HG03354 (cell line): ENCODE results near the gene ODR4.
A peak's percentile ranks its signal among the peaks of the same experiment; 100 is the strongest.
"Not testable (repeated sequence)": the region's sequence is repeated elsewhere in the genome, so short reads cannot be mapped to it uniquely, and the experiment has no call there.

Experiments
- ATAC-seq: cut with Tn5 transposase; IDR thresholded peaks from one replicate; pipeline ENCODE4 v1.9.1; 2021; ENCODE audit warnings: mild to moderate bottlenecking; ENCODE audit not compliant: unreplicated experiment, poor library complexity, severe bottlenecking

ODR4 gene

GRCh38 chr1:186420311-186420710 is 44.7 kb downstream of the ODR4 start:
- no peak for ATAC-seq

GRCh38 chr1:186420923-186421322 is 45.3 kb downstream of the ODR4 start:
- peak; percentile 97 for ATAC-seq

GRCh38 chr1:186421446-186421845 is 45.8 kb downstream of the ODR4 start:
- ATAC-seq, result no peak

GRCh38 chr1:186424539-186424938 is 48.9 kb downstream of the ODR4 start:
- no peak for ATAC-seq

GRCh38 chr1:186426118-186426517 is 50.5 kb downstream of the ODR4 start:
- ATAC-seq, result no peak

- ATAC-seq, result no peak
These were observed 53.4 kb downstream of the ODR4 start for GRCh38 chr1:186429017-186429416.

GRCh38 chr1:186435336-186435735 is 59.7 kb downstream of the ODR4 start:
- ATAC-seq, result no peak

- no peak for ATAC-seq
These were observed 62.9 kb downstream of the ODR4 start for GRCh38 chr1:186438567-186438966.

GRCh38 chr1:186440584-186440983 is 64.9 kb downstream of the ODR4 start:
- ATAC-seq, result no peak

GRCh38 chr1:186442651-186443375 is 67.2 kb downstream of the ODR4 start:
- no peak for ATAC-seq

GRCh38 chr1:186443638-186444037 is 68.0 kb downstream of the ODR4 start:
- ATAC-seq, result peak; percentile 72

GRCh38 chr1:186446152-186446551 is 70.5 kb downstream of the ODR4 start:
- ATAC-seq, result no peak

- ATAC-seq, result no peak
These were observed 79.3 kb downstream of the ODR4 start for GRCh38 chr1:186454981-186455380.

GRCh38 chr1:186456729-186457255 is 81.2 kb downstream of the ODR4 start:
- no peak for ATAC-seq

- ATAC-seq, result not testable (repeated sequence)
These were observed 83.5 kb downstream of the ODR4 start for GRCh38 chr1:186459161-186459560.

- ATAC-seq, result no peak
These were observed 85.4 kb downstream of the ODR4 start, which contains the start of gene PDC for GRCh38 chr1:186461014-186461413. Gene PDC, minus strand, starts transcription at chr1:186461114. Its CDS starts 11,655 bp downstream, at chr1:186449459.

- ATAC-seq, result no peak
These were observed 87.9 kb downstream of the ODR4 start for GRCh38 chr1:186463511-186463910.

- no peak for ATAC-seq
These were observed 88.3 kb downstream of the ODR4 start for GRCh38 chr1:186463926-186464325.

GRCh38 chr1:186465491-186465890 is 89.9 kb downstream of the ODR4 start:
- not testable (repeated sequence) for ATAC-seq

GRCh38 chr1:186465946-186466345 is 90.3 kb downstream of the ODR4 start:
- ATAC-seq, result no peak
